GM19397 (cell line): ENCODE results near the gene MED6.

Experiments
- ATAC-seq: cut with Tn5 transposase; IDR thresholded peaks from one replicate; pipeline ENCODE4 v1.9.1; 2021; ENCODE audit warnings: mild to moderate bottlenecking, moderate library complexity; ENCODE audit not compliant: unreplicated experiment

The MED6 gene

DNA sequence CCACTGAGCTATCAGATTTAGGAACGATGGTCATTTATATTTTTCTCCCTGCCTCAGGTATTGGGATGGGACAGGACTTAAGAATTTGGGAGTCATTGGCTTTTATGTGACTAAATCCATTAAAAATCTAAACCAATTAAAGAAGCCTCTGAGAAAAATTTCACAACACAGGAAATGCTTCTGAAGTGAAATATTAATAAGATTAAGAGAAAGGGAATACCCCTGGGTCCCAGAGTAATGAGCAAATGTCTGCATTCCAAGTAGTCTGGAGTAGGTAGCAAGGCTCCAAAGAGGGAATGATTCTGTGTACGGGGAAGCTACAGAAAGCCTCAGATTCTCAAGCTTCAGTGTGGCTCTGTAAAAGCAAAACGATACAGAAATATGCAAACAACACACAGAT is 707 bp upstream of the MED6 start:
- no peak for ATAC-seq

DNA sequence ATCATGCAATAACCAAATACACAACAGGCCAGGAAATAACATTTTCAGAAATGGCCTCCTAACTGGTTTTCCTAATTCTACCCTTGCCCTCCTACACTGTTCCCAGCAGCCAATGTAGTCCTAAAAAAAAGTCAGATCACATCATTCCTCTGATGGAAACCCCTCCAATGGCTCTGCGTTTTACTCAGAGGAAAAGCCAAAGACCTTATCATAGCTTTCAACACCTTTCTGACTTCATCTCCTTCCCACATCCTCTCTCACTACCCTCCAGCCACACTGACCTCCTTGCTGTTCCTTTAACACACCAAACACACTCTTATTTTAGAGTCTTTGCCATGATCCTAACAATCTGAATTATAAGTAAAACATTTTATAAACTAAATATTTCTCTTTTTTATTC is 1.1 kb downstream of the MED6 start:
- ATAC-seq = no peak

DNA sequence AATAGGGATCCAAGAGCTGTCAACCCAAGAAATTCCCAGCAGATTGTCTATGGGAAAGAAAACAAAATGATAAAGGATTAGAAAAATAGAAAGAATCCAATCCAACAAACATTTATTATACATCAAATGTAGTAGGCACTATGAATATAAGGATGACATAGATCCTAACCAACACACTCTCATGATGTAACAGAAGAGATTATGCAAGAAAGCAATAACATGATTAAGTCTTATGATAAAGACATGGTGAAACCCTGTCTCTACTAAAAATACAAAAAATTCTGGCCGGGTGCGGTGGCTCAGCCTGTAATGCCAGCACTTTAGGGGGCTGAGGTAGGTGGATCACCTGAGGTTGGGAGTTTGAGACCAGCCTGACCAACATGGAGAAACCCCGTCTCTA is 2.7 kb downstream of the MED6 start:
- no peak for ATAC-seq

DNA sequence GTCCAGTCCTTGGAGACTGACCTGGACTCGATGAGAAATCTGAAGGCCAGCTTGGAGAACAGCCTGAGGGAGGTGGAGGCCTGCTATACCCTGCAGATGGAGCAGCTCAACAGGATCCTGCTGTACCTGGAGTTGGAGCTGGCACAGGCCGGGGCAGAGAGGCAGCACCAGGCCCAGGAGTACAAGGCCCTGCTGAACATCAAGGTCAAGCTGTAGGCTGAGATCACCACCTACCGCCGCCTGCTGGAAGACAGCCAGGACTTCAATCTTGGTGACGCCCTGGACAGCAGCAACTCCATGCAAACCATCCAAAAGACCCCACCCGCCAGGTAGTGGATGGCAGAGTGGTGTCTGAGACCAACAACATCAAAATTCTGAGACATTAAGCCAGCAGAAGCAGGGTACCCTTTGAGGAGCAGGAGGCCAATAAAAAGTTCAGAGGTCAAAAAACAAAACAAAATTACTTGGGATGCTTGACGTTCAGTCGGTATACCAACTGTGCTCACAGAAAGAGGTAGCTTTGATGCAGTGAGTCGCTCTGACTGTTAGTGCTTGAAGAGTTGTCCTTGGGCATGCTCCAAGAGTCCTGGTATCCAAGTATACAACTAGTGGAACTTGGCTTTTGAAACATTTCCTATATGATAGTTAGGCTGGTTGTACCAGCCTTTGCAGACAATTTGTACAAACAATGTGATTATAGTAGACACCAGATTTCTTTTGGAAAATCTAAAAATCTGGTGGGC is 4.8 kb downstream of the MED6 start:
- no peak for ATAC-seq

DNA sequence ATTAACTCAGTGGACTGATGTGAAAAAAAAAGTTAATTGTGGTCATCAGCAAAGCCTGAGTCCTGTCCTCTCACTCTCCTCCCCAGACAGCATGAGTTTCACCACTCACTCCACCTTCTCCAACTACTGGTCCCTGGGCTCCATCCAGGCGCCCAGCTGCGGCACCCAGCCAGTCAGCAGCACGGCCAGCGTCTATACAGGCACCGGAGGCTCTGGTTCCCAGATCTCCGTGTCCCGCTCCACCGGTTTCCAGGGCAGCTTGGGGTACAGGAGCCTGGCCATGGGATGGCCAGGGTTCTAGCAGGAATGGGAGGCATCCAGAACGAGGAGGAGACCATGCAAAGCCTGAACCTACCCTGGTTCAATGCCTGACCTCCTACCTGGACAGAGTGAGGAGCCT is 6.0 kb downstream of the MED6 start:
- ATAC-seq = no peak

DNA sequence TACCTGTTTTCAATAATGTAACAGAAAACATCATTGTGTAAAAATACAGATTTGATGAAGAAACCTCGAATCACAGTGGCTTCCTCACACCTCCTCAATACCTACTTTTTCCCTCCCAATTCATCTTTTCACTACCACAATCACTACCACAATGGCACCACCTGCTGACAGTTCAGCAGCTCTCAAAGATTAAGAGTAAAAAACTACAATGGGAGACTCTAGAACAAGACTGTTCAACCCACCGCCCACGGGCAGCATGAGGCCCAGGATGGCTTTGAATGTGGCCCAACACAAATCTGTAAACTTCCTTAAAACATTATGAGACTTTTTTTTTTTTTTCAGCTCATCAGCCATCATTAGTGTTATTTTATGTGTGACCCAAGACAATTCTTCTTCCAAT is 15.2 kb downstream of the MED6 start:
- ATAC-seq = no peak

DNA sequence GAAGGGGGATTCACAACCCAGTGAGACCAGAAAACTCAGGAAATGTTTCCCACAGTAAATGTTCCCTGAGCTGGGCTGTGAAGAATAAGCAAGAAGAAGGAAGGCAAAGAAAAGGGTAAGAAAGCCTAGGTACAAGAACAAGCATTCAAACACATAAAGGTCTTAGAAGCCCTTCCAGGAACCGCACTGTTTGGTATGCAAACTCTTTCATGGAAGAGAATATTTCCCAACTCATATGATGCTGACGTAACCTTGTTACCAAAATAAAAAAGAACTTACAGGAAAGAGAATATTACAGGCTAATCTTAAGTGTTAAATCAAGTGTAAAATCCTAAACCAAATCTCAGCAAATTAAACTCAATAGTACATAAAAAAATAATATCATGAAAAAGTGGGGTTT is 23.6 kb downstream of the MED6 start:
- ATAC-seq = no peak

DNA sequence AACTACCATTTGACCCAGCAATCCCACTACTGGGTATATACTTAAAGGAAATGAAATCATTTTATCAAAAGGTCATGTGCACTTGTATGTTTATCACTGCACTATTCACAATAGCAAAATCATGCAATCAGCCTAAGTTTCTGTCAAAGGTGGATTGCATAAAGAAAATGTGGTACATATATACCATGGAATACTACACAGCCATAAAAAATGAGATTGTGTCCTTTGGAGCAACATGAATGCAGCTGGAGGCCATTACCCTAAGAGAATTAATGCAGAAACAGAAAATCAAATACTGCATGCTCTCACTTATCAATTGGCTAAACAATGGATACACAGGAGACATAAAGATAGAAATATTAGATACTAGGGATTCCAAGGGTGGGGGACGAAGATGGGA is 27.4 kb downstream of the MED6 start:
- no peak for ATAC-seq

DNA sequence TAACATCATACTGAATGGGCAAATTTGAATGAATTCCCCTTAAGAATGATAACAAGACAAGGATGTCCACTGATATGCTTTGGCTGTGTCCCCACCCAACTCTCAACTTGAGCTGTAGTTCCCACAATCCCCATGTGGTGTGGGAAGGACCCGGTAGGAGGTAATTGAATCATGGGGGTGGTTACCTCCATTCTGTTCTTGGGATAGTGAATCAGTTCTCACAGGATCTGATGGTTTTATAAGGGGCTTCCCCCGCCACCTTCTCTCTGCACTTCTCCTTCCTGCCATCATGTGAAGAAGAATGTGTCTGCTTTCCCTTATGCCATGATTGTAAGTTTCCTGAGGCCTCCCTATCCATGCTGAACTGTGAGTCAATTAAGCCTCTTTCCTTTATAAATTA is 29.3 kb downstream of the MED6 start:
- ATAC-seq = no peak

DNA sequence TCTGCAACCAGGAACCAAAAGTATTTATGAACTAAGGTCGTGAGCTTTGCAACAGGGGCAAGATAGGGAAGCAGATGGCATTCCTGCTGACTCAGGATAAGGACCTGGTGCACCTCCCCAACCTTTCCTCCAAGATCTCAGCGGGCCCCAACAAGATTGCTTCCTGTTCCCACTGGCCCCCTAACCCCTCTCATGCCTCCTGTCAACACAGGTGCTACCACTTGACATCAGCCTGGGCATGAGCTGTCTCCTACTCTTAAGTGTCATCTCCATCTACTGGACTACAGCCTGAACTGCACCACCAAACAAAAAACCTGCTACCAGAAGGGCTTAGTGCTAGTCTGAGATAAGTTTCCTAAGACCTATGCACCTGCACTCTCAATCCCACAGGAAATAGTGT is 32.7 kb downstream of the MED6 start:
- ATAC-seq = no peak

DNA sequence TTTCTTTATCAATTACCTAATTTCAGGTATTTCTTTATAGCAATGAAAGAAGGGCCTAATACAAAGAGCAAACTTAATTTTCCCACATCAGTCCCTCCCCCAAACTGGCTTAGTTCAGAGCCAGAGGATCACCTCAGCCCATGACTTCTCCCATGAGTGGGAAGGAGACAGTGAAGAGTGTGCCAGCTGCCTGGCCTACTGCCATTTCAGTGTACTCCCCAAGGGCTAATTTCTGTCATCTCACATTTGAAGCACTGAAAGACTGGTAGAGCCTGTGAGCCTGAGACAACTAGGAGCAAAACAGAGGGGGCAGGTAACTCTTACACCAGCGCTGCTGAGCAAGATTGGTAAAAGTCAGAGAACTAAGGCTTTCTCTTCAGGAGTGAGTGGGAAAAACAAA is 36.6 kb downstream of the MED6 start:
- no peak for ATAC-seq

DNA sequence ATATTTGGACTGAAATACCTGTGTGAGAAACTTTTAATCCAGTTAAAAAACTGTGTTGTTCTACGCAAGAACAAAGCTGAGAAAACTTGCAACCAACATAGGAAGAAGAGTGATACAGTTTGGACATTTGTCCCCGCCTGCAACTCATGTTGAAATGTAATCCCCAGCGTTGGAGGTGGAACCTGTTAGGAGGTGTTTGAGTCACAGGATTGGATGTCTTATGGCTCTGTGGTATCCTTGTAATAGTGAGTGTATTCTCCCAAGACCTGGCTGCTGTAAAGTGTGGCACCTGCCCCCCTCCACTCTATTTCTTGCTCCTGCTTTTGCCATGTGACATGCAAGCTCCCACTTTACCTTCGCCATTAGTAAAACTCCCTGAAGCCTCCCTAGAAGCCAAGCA is 37.0 kb downstream of the MED6 start:
- ATAC-seq = no peak

DNA sequence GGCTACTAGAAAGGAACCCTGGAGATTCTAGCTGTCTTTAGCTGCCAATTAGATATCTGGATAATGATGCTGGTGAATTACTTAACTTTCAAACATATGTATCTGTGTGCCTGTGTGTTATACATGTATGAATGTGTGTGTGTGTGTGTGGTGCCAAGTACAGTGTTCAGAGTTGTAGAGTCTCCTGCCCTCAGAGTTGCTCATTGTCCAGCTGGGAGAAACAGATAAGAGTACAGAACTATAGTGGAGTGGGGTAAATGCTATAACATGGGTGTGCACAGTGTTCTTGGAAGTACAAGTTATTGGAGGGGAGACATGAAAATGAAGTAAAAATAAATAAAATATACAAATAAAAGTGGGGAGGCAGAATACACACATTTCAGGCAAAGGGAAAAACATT is 42.1 kb downstream of the MED6 start:
- no peak for ATAC-seq

DNA sequence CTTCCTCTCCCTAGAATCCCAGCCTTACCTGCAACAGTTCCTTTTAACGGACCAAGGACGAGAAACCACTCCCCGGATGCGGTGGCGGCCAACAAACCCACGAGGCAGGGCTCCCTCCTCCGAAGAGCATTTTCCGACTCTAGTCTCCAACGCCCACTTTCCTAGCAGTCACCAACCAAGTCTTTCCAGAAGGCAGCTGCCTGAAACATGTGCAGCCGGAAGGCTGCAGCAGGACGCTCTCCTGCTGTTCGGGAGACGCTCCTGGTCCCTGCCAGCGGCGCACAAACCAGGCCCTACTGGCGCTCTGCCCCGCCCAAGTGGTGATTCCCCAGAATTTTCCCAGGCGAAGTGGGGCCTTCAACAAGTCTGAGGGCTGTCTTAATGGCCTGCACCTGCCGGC is 44.6 kb downstream of the MED6 start:
- no peak for ATAC-seq

DNA sequence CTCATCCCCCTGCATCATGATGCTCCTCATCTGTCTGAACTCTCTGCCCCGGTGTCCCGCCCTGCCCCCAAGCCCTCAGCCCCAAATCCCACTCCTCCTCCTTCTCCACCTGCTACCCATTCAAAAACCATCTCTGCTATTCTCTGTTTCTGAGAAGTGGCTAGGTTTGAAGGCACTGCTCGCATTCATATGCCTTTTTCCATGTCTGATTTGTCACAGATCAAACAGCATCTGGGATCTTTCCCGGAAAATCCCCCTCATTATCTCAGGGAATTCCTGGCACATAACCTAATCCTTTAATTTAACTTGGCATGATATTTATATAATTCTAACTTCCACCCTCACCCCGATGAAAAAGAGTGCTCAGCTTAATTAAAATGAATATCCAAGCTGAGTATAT is 62.4 kb downstream of the MED6 start:
- no peak for ATAC-seq

DNA sequence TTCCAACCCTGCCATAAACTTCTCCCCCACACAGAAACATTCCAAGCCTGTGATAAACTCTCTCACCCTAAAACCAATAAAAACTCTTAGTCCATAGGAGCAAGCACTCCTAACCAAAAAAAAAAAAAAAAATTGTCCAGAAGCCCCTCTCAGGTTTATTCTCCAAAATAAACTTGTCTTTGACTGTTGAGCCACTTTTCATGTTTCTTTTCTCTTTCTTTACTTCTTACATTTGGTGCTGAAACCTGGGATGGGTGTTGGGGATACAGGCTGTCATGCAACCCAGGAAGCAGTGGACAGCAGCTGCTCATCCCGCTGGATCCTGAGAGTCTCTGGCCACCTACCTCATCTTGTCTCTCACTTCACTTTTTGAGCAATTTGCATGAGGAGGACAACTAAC is 63.6 kb downstream of the MED6 start:
- ATAC-seq = no peak

DNA sequence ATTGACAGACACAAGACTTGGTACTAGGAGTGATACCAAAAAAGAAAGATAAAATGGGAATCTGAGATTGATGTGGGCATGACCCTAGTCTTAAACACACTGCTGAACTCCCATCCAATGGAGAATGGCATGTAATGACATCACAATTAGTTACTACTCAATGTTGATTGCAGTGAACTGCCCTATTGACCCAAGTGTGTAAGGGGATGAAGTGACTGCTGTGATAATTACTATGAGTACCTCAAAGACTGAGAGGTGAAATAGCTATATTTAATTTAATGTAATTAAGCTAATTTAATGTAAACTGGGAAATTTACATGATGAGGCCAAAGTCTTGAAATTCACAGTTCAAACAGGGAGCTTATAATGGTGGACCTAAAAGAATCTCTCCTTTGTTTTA is 65.6 kb downstream of the MED6 start, which contains the start of gene ADAM20:
TSS of gene ADAM20 (minus strand) at position 101 of the 400 bp plus-strand sequence. CDS start 10,247 bp downstream, outside the sequence.
- no peak for ATAC-seq
